Endothelial cell of hepatic sinusoid (primary cell): ENCODE data around the gene CDX2.

Experiments used
- in situ Hi-C: cut with HindIII; loops from 2 replicates; pipeline ENCODE4 v1.10.0; 2017; ENCODE audit warnings: low sequenced_read_pairs

The CDX2 gene

GRCh38 chr13:27919934-27920676 lies 49.0 kb downstream of the CDX2 start, which contains the start of gene PDX1:
PDX1 (plus strand) TSS chr13:27920000; CDS start chr13:27920139, 139 bp downstream.
- in situ Hi-C loops, result loop anchor here (5.0 kb wide), 1 partner anchor 52 kb away; no protein-coding TSS in a partner anchor

DNA sequence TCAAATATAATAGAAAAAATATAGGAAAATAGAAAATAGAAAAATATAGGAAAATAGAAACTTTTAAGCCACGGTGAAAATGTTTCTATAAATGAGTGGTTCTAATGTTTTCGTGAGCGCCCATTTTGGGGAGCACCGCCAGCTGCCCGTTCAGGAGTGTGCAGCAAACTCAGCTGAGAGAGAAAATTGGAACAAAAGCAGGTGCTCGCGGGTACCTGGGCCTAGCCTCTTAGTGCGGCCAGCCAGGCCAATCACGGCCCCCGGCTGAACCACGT lies 49.5 kb downstream of the CDX2 start:
- in situ Hi-C loops, result no loop called here

DNA sequence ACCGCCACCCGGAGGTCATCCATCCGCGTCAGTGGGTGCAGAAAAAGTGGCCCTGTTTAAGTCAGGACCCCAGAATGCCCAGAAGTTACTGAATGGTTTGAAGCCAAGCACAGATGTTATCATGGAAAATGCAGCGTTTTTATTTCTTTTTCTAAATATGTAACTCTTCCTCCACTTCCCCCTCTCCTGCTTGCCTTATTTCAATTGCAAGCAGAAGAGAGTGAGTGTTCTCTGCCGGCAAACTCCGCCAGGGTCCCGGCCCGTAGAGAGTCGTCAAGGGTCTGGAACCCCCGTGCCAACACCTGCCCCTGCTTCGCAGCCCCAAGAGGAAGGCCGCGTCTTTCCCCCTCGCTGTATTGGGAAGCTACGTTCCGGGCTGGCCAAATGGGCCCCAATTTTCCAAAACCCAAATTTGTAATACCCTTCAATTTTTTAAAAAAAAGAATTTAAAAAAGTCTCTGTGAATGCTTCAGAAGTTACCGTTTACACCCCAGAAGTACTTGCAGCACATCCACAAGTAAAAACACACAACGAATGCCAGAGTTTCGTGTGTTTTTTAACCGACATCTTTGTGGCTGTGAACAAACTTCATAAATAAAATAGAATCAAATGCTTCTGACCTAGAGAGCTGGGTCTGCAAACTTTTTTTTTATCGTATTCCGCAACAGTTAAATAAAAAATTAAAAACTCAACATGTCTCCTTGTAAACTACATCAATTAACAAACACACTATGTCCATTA lies 50.0 kb downstream of the CDX2 start:
- in situ Hi-C loops, result no loop called here

GRCh38 chr13:27918041-27918917 lies 50.8 kb downstream of the CDX2 start:
- in situ Hi-C loops, result no loop called here

DNA sequence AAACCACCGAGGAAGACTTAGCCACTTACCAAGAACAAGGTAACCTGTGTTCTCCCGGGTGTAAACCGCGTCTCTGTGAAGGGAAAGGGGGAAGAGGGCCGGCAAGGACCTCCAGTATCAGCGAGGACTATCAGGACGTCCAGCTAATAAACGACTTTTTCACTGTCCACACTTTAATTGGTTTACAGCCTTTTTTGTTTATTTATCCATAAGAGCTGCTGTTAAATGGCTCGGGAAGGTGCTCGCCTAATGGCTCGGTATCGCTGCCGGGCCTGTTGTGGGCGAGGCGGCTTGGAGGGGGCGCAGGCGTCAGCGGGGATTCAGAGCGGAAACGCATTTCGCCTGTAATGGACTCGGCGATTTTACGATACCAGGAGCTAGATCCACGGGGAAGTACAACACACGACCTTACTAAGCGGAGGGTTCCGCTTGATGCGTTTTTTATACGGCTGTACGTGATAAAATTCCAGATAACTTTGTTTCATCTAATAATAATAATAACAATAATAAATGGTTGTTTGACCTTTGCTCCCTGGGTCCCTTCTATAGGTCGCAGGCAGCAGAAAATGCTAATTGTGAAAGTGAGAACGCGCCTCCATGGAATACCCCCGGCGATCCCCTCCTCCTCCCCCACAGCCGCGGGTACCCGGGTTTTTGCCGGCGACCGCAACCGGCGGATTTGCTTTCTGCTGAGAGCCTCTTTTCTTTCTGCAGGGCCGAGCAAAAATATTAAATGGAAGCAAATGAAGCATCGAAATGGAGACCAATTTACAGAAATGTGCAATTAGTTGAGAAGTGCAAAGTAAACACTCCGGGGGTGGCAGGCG lies 51.8 kb downstream of the CDX2 start:
- in situ Hi-C loops, result no loop called here

DNA sequence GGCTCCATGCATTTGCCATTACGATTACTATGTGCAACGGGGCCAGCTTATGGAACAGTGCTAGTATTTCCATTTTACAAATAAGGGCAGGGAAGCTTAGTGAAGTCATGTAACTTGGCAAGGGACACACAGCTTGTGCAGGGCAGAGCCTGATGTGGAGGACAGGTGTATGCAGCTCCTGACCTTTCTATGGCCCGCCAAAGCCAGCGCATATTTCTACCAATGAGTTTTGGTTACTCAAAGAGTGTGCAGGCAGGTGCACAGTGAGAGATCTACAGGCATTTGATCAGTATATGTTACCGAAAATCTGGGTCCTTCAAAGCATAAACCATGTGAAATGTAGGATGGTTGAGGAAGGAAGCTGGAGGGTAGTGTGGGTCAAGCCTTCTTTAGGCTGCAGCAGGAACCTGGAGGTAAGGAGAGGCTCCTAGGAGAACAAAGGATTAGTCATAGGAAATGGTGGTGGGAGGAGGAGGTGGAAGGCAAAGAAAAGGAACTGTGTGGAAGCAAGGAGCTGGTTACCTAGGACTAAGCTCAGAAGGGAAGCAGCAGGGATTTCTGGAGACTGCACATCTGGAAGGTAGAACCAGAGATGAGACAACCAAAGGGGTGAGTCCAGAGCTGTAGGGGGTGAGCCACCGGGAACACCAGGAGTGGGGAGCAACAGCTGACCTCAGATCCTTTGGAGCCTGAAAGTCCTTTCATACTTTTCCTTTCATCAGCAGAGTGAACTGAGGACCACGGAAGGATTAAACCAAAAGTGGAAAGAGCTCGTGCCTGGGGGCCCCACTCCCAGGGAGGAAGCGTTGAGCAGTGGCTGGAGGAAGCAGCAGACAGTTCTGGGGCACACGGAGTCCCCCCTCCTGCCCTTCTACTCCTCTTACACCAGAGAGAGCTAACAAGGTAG lies 53.6 kb downstream of the CDX2 start:
- in situ Hi-C loops, result no loop called here

DNA sequence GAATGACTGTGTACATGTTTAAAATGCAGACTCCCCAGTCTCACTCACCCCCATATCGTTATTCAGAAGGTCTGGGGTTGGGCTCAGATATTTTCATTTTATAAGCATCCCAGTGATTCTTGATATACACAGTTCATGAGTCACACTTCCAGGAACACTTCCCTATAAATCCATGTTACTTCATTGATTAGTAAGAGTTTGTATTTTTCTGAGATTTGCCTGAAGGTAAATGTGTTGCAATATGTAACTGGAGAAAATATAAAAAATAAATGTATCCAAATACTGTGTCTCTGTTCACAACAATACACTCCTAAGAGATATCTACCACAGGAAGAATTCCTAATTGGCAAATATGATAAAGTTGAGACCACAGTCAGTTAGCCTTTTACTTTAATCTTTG lies 56.0 kb downstream of the CDX2 start:
- in situ Hi-C loops, result no loop called here

GRCh38 chr13:27911521-27911920 lies 57.6 kb downstream of the CDX2 start:
- in situ Hi-C loops, result no loop called here
